ENCODE results near the gene RASGRP2.
A peak's percentile ranks its signal among the peaks of the same experiment; 100 is the strongest.

The RASGRP2 gene

GRCh38 chr11:64771861-64772260 lies 27.9 kb upstream of the RASGRP2 start:
- in situ Hi-C loops (cut with HindIII; ENCODE audit: low sequenced_read_pairs): no loop called here
- H3K4me3 ChIP-seq (ENCODE audit: low read depth, low read length): no peak overlapping the region
- no peak for DNase-seq (ENCODE audit: low read depth, low spot score)
- TF ChIP-seq CTCF (IDR thresholded peaks at IDR 0.05; ENCODE audit: low read depth, low read length): no peak

- no peak overlapping the region for H3K4me3 ChIP-seq (ENCODE audit: low read depth, low read length)
- no peak for DNase-seq (ENCODE audit: low read depth, low spot score)
- in situ Hi-C loops (cut with HindIII; ENCODE audit: low sequenced_read_pairs): no loop called here
- TF ChIP-seq CTCF (IDR thresholded peaks at IDR 0.05; ENCODE audit: low read depth, low read length): no peak
These were observed 26.2 kb upstream of the RASGRP2 start for GRCh38 chr11:64770120-64770519.

- in situ Hi-C loops (cut with HindIII; ENCODE audit: low sequenced_read_pairs): no loop called here
- no peak for DNase-seq (ENCODE audit: low read depth, low spot score)
- TF ChIP-seq CTCF (IDR thresholded peaks at IDR 0.05; ENCODE audit: low read depth, low read length): no peak
- no peak overlapping the region for H3K4me3 ChIP-seq (ENCODE audit: low read depth, low read length)
These were observed 25.3 kb upstream of the RASGRP2 start for GRCh38 chr11:64769283-64769682.

GRCh38 chr11:64768300-64768694 lies 24.4 kb upstream of the RASGRP2 start:
- in situ Hi-C loops (cut with HindIII; ENCODE audit: low sequenced_read_pairs): no loop called here
- H3K4me3 ChIP-seq (ENCODE audit: low read depth, low read length): no peak overlapping the region
- TF ChIP-seq CTCF (IDR thresholded peaks at IDR 0.05; ENCODE audit: low read depth, low read length): no peak
- DNase-seq (ENCODE audit: low read depth, low spot score): no peak

GRCh38 chr11:64767344-64768299 lies 23.7 kb upstream of the RASGRP2 start:
- in situ Hi-C loops (cut with HindIII; ENCODE audit: low sequenced_read_pairs): no loop called here
- peak; percentile 40 for DNase-seq (ENCODE audit: low read depth, low spot score)
- TF ChIP-seq CTCF (IDR thresholded peaks at IDR 0.05; ENCODE audit: low read depth, low read length): peak; percentile 72
- H3K4me3 ChIP-seq (ENCODE audit: low read depth, low read length): no peak overlapping the region

GRCh38 chr11:64766881-64767280 lies 22.9 kb upstream of the RASGRP2 start:
- TF ChIP-seq CTCF (IDR thresholded peaks at IDR 0.05; ENCODE audit: low read depth, low read length): no peak
- in situ Hi-C loops (cut with HindIII; ENCODE audit: low sequenced_read_pairs): no loop called here
- no peak for DNase-seq (ENCODE audit: low read depth, low spot score)
- no peak overlapping the region for H3K4me3 ChIP-seq (ENCODE audit: low read depth, low read length)

Data from astrocyte of the spinal cord (primary cell).